ENCODE results near the gene GSK3A.

- TF ChIP-seq CTCF (IDR thresholded peaks at IDR 0.05) (no peak), POLR2A (IDR thresholded peaks at IDR 0.05) (no peak)
Observed at GRCh38 chr19:42271861-42272534, 29.6 kb upstream of the GSK3A start.

Data from body of pancreas (tissue), 4 donors.